HepG2 (cell line): ENCODE data around the gene CGREF1. TPM values are rescaled to one million over a fixed set of nuclear protein-coding genes. Genes with fewer than 3 reads are reported as not detected.
A peak's percentile ranks its signal among the peaks of the same experiment; 100 is the strongest.

Experiments
- ATAD3A ChIP-seq: sonication (generic); formaldehyde crosslinking; IDR thresholded peaks from 2 replicates; pipeline ENCODE4 v1.4.0; 2020; ENCODE audit warnings: missing genetic modification reagents
- CREB1 ChIP-seq, 2 experiments: fragments of 450-650 bp in 1 of 2; IDR thresholded peaks; 2 replicates each; pipeline ENCODE4 v1.6.1; 2016 to 2017; ENCODE audit warnings: control low read depth in 1 of 2, mild to moderate bottlenecking in 1 of 2, missing compliant biosample characterization in 1 of 2, missing genetic modification characterization in 1 of 2
- EEA1 ChIP-seq: sonication (generic); formaldehyde crosslinking; IDR thresholded peaks from 2 replicates; pipeline ENCODE4 v1.5.1; 2020; ENCODE audit warnings: mild to moderate bottlenecking, missing genetic modification reagents, borderline replicate concordance
- NCOA1 ChIP-seq: sonication (generic); formaldehyde crosslinking; IDR thresholded peaks from 2 replicates; pipeline ENCODE4 v1.9.0; 2021; ENCODE audit warnings: missing genetic modification reagents
- PAWR ChIP-seq: sonication (generic); formaldehyde crosslinking; IDR thresholded peaks from 2 replicates; pipeline ENCODE4 v1.4.0; 2020; ENCODE audit warnings: missing genetic modification reagents, mild to moderate bottlenecking, borderline replicate concordance
- PHF8 ChIP-seq: sonication (generic); formaldehyde crosslinking; IDR thresholded peaks from 2 replicates; pipeline ENCODE4 v1.5.0; 2020; ENCODE audit warnings: missing genetic modification reagents
- RXRA ChIP-seq: sonication (generic); formaldehyde crosslinking; IDR thresholded peaks from 2 replicates; pipeline ENCODE4 v1.5.1; 2020; ENCODE audit warnings: missing genetic modification reagents
- SIN3B ChIP-seq: fragments of 150-350 bp; IDR thresholded peaks from 2 replicates; pipeline ENCODE4 v1.6.1; 2014; ENCODE audit warnings: low read length
- SP1 ChIP-seq, 2 experiments: fragments of 450-650 bp in 1 of 2; sonication (generic) in 1 of 2; formaldehyde crosslinking in 1 of 2; IDR thresholded peaks; 2 replicates each; pipeline versions ENCODE4 v1.4.0 to v1.6.1; 2016 to 2020; ENCODE audit warnings: missing genetic modification reagents in 1 of 2
- TERF1 ChIP-seq: sonication (generic); formaldehyde crosslinking; IDR thresholded peaks from 2 replicates; pipeline ENCODE4 v1.8.0; 2022; ENCODE audit warnings: mild to moderate bottlenecking, missing genetic modification reagents, moderate library complexity
- THAP11 ChIP-seq: IDR thresholded peaks from 2 replicates; pipeline ENCODE4 v1.6.1; 2016; ENCODE audit warnings: missing biosample characterization, missing genetic modification reagents
- ZNF142 ChIP-seq: sonication (generic); formaldehyde crosslinking; IDR thresholded peaks from 2 replicates; pipeline ENCODE4 v1.4.0; 2020; ENCODE audit warnings: missing genetic modification reagents
- ZNF576 ChIP-seq: sonication (generic); formaldehyde crosslinking; IDR thresholded peaks from 2 replicates; pipeline ENCODE4 v1.4.0; 2020; ENCODE audit warnings: mild to moderate bottlenecking, missing genetic modification reagents
- ZNF605 ChIP-seq: sonication (generic); formaldehyde crosslinking; IDR thresholded peaks from 2 replicates; pipeline ENCODE4 v1.8.0; 2022; ENCODE audit warnings: mild to moderate bottlenecking, missing genetic modification reagents
- ZNF639 ChIP-seq: conservative IDR thresholded peaks from 2 replicates; pipeline ENCODE4 v1.6.1; 2018; ENCODE audit warnings: missing genetic modification reagents
- ZNF678 ChIP-seq: sonication (generic); formaldehyde crosslinking; IDR thresholded peaks from 2 replicates; pipeline ENCODE4 v1.4.0; 2020; ENCODE audit warnings: mild to moderate bottlenecking, missing genetic modification reagents
- ZNF720 ChIP-seq: sonication (generic); formaldehyde crosslinking; IDR thresholded peaks from 2 replicates; pipeline ENCODE4 v1.4.0; 2020; ENCODE audit warnings: missing genetic modification reagents
- ZNF800 ChIP-seq: sonication (generic); formaldehyde crosslinking; IDR thresholded peaks from 2 replicates; pipeline ENCODE4 v1.4.0; 2020; ENCODE audit warnings: missing genetic modification reagents
- polyA plus RNA-seq, 8 experiments: library from polyadenylated mRNA; depleted of rRNA in 3 of 8; stranded (reverse) in 7 of 8; unstranded in 1 of 8; fragments of >200 nt; fragmentation: Illumina TruSeq in 4 of 8; extraction: Trizol in 4 of 8; gene quantifications; 2 replicates each; pipeline versions ENCODE4 v1.2.1 to v1.2.3, GENCODE V29; 2011 to 2016; ENCODE audit warnings: low read depth in 4 of 8, missing spikeins in 1 of 8, mixed read lengths in 1 of 8; ENCODE audit not compliant: insufficient read depth in 1 of 8
- total RNA-seq, 5 experiments: library from RNA; depleted of rRNA; stranded (reverse); fragments of >200 nt; fragmentation: Illumina TruSeq; extraction: Trizol; gene quantifications; 2 replicates each; pipeline ENCODE4 v1.2.3, GENCODE V29; 2016; ENCODE audit warnings: low read depth in 1 of 5

Gene CGREF1
- total and polyA plus RNA-seq, 2 of the 13 experiments (the other 11 are each of a cell fraction or from before 2014, with no cell fraction given) = 13.9 to 23.4 TPM

- TF ChIP-seq ZNF142 = peak; percentile 94
- TF ChIP-seq ATAD3A (CRISPR knock-in tag) = no peak
- TF ChIP-seq ZNF639 (CRISPR knock-in tag) = no peak; the same call in 1 of the 2 replicates
- TF ChIP-seq RXRA = peak; percentile 58
- TF ChIP-seq PHF8 (CRISPR knock-in tag) = peak; percentile 77
- TF ChIP-seq NCOA1 = no peak
- no peak for TF ChIP-seq PAWR (CRISPR knock-in tag)
- TF ChIP-seq EEA1 = no peak
- peak; percentile 13; the same call in 1 of the 2 replicates for TF ChIP-seq THAP11 (CRISPR knock-in tag)
- TF ChIP-seq ZNF678 = peak; percentile 23; the same call in 1 of the 2 replicates
- peak; percentile 30 for TF ChIP-seq ZNF800 (CRISPR knock-in tag)
- no peak for TF ChIP-seq SIN3B
- 0 out of 2 replicates have a peak, but pooled peaks have one; percentile 1 for TF ChIP-seq TERF1
- TF ChIP-seq ZNF605 = 0 out of 2 replicates have a peak, but pooled peaks have one; percentile 57
- no peak for TF ChIP-seq ZNF720 (CRISPR knock-in tag)
- no peak for TF ChIP-seq CREB1 (IDR thresholded peaks at IDR 0.05)
- TF ChIP-seq CREB1 (CRISPR knock-in tag; IDR thresholded peaks at IDR 0.05) = no peak
- TF ChIP-seq ZNF576 (CRISPR knock-in tag) = peak; percentile 87
- TF ChIP-seq SP1 (IDR thresholded peaks at IDR 0.05) = no peak
- no peak for TF ChIP-seq SP1 (CRISPR knock-in tag; IDR thresholded peaks at IDR 0.05)
Measured at GRCh38 chr2:27086724-27087593, 32.0 kb downstream of the CGREF1 start, which contains the start of gene KHK (continued).
